Fibroblast of skin of left quadriceps (primary cell): ENCODE measurements around the gene ARL16.

Experiments used
- DNase-seq, 2 experiments: peaks; one replicate each; pipeline ENCODE4 v3.0.0-alpha.2; 2013; ENCODE audit warnings: low read depth in 2 of 2

Gene ARL16

DNA sequence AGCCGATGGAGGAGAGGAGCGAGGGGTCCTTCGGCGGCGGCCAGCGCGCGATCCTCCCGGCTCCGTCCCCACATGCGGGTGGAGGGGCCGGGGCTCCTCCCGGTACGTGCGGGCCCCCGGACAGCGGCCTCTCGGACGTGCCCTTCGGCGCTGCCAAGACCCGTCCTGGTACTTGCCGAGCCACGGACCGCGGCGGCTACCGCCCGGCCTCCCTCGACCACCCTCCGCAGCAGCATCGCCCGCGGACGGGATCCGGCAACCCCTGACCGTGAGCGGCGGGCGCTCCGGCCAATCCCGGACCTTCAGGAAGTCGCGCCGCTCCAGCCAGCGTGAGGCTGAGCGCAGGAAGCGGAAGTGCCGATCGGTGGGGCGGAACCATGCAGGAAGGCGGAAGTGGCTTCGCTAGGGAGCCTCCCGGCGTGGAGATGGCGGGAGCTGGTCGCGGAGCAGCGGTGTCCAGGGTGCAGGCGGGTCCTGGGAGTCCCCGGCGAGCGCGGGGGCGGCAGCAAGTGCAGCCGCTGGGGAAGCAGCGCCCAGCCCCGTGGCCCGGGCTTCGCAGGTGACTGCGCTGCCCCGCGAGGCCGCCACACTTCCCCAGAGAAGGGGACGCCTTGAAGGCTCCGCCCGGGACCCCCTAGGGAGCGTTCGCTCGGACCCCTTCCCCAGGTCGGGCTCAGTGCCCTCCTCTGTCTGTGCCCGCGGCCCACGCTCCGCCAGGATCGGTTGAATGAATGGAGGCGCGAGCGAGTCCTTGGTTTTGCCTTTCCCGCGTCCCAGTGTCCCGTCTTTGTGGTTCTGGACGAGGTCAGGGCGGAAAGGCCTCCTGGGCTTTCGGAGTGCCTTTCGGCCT, 17.0 kb downstream of the ARL16 start, which contains the start of the genes CCDC137 and OXLD1:
Gene CCDC137, plus strand, starts transcription at position 396 of the 850 bp plus-strand sequence. Its CDS starts 30 bp downstream, at position 426.
Gene OXLD1, minus strand, starts transcription at position 264 of the 850 bp plus-strand sequence. Its CDS starts 28 bp downstream, at position 236.
- DNase-seq: peak; percentile 91

DNA sequence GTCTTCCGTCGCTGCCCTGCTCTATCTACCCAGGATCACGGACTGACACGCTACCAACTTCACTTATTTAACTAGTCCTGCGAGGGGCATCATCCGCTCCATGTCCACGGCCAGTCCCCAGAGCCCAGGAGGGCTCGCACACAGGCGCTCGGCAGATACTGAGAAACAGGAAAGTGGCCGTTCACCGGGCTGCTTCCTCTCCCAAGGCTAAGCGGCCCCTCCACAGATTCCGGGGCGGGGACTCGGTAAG, 17.6 kb downstream of the ARL16 start:
- DNase-seq: no peak

DNA sequence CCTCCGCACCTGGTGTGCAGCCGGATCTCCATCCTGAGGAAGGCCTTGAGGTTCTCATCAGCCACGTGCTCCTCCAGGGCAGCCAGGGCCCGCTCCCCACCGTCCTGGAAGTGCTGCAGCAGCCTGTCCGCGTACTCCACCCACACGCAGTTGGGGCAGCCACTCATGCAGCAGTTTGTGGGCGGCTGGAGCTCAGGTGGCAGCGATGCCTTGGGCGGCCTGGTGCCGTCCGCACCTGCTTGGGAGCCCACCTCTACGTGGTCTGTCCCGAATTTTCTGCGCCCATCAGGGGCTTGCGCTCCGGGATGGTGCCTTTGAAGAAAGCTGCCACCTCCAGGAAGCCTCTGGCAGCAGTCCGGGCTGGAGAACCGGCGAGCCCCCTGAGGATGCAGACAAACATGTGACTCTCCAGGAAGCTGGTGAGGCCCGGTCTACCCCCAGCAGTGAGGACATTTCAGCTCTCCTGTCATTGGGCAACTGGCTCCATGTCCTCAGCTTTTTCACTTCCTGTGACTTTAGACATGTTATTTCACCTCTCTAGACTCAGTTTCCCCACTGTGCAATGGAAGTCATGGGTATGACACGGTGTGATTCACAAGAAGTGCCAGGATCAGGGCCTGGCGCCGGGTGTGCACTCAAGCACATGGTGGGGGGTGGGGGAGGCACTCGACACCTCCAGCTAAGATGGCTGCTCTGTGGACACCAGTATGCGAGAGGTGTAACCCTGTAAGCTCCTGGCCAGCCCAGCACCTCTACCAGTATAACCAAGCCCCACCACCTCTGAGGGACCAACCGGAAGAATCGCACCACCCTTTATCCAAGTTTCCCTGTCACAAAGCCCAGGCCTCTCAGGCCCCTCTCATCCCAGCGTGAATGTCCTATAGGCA, 18.1 kb downstream of the ARL16 start:
- no peak for DNase-seq

DNA sequence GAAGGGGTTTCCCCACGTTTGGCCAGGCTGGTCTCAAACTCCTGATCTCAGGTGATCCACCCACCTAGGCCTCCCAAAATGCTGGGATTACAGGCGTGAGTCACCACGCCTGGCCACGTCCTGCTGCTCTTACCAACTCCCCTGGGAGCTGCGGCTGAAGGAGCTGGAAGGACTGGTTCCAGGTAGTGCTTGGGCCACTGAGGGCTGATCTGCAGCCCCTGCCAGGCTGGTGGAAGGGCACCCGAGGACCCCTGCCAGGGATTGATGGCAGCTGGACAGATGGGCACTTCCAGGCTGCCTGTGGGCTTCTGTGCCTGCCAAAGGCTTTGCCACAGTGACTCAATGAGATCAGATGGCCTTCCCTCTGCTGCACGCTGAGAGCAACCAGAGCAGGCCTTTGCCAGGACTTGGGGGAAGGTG, 19.5 kb downstream of the ARL16 start:
- DNase-seq: no peak

DNA sequence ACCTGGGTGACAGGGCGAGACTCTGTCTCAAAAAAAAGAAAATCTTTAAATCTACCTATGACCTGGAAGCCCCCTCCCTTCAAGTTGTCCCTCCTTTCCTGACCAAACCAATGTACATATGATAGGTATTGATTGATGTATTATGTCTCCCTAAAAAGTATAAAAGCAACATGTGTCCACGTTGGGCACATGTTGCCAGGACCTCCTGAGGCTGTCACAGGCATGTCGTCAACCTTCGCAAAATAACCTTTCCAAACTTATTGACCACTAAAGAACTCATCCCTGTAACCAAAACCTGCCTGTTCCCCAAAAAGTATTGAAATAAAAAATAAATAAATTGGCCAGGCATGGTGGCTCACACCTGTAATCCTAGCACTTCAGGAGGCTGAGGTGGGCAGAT, 21.6 kb downstream of the ARL16 start:
- DNase-seq: no peak

DNA sequence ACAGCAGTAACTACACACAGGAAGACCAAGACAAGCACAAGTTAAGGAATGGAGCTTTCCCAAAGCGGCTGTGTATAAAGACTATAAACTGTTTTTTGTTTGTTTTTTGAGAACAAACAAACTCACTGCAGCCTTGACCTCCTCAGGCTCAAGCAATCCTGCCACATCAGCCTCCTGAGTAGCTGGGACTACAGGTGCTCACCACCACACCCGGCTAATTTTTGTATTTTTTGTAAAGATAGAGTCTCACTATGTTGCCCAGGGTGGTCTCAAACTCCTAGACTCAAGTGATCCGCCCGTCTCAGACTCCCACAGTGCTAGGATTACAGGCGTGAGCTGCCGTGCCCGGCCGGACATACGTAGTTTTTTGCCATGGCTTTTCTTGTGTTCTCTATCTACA, 23.2 kb downstream of the ARL16 start:
- DNase-seq: no peak

DNA sequence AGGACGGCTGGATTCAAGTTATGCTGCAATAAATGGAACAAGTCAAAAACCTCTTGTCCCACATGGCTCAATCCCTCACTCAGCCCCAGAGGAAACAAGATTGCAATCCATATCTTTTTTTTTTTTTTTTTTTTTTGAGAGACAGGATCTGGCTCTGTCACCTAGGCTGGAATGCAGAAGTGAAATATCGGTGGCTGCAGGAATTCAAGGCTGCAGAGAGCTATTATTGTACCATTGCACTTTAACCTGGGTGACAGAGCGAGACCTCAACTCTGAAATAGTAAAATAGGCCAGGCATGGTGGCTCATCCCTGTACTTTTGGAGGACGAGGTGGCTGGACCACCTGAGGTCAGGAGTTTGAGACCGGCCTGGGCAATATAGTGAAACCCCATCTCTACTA, 24.6 kb downstream of the ARL16 start:
- no peak for DNase-seq

DNA sequence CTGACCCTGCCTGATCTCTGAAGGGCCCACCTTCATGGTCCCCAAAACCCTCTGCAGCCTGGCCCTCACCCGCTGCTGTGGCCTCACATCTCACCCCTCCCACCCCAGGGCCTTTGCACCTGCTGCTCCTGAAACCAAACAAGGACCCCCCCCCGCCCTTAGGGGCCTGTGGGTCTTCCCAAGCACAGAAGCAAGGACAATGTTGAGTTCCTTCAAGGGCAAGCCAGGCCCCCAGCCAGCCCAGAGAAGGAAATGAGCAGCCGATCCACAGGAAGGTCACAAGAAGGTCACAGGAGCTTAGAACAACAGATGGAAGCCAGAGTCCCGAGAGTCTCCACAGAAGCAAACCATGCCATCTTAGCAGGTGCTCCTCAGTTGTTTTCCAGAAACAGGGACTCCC, 26.8 kb downstream of the ARL16 start:
- DNase-seq: no peak

DNA sequence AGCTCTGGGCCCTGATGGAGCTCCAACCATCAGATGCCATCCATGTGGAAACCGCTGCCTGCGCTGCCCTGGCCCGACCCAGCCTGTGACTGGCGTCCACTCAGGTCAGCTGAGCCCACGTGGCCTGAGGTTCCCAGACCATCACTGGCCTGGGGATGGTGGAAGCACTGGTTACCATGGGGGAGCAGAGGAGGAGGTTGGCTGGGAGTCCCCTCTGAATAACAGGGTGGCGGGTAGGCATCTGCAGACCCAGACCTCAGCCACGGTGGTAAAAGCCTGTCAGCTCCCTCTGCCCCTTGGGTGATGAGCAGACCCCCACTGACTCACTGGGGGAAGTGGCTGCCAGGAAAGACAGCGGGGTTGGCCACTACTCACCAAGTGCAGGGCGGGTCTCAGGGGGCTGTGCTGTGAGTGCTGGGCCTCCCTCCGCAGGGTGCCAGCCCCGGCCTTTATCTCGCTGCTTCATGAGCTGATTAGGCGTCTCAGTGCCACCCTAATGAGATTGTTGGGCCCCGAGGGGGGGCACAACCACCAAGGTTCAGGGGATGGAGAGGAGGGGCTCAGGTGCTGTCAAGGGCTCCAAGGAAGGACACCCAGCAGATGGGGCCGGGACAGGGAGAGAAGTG, 27.4 kb downstream of the ARL16 start, which contains the start of gene PDE6G:
Gene PDE6G, minus strand, starts transcription at position 425 of the 626 bp plus-strand sequence. CDS start 3,237 bp downstream, outside the sequence.
- DNase-seq: no peak

DNA sequence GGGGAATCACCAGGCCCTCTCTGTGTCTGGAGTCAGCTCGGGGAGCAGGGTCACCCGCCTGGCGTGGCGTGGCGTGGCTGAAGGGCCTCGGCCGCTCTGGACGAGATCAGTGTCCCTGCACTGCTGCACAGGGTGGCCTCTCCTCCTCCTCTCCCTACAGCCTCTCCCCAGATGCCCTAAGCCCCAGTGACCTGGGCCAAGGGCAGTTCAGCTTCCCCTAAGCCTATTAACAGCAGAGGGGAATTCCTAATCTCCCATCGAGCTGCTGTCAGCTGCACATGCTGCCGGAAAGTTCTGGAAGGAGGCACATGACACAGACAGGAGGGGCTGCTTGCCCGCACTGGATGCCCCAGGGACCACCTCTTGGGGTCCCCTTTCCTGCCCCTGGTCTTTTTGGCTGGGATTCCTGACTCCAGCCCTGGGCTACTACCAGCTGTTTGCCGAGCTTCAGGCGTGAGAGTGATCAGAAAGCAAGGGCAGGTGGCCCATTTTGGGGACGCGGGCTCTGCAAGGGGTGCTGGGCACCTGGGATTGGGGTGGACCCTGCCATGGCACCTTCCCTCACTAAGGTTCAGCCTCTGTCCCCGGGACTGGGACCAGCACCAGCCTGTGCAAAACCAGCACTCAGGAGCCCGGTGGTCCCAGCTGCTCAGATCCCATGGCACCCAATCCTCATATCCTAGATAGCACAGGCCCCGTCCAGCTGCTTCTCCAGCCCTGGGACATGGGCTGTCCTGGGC, 28.0 kb downstream of the ARL16 start:
- no peak for DNase-seq

DNA sequence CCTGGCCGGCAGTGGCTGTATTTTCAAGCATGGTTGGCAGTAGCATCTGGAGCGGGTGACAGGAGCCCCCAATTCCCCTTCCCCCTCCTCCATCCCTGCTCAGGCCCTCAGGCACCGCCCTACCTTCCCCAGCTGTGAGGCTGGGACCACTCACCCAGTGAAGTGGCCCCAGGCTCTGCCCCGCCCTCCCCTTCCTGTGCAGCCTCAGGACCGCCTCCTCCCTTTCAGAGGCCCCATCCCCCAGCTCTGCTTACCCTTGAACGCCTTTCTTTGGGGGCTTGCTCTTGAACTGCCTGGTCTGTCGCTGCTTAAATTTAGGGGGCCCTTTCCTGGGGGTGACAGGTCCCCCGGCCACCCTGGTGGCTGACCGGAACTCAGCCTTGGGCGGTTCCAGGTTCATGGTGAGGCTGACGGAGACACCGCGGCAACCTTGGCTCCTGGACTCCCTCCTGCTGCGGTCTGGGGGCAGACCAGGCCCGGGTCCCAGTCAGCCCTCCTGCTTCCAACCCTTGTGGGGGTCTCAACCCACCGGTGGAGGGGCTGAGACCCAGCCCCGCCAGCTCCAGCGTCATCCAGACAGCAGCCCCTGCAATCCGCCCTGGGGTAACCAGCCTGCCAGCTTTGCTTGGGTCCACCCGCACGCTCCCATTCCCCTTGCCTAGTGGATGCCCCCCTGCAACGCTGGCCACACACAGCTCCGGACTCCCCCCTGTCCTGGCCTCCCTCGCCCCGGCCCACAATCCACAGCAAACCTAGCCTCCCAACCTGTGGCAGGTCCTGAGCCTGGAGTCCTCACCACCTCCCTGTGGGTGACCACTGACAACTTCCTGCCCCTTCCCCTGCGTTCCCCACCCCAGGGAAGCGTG, 30.5 kb downstream of the ARL16 start:
- DNase-seq: no peak

DNA sequence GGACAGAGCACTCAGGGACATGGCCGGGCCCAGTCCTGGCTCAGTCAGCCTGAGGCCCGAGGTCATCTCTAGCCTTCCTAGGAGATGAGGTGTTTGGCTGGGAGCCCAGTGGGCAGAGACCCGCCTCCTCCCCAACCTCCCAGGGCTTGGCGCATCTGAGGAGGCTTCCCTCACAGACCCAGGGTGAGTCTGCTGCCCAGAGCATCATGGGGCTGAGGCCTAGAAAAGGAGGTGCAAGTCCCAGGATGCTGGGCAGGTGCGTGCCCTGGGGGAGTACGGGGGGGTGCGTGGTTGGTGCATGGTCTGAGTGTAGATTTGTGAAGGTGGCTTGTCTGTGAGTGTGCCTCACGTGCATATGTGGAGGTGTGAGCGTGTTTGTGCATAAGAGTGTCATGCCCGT, 31.9 kb downstream of the ARL16 start:
- DNase-seq: peak in 1 of 2 experiments; percentile 20

DNA sequence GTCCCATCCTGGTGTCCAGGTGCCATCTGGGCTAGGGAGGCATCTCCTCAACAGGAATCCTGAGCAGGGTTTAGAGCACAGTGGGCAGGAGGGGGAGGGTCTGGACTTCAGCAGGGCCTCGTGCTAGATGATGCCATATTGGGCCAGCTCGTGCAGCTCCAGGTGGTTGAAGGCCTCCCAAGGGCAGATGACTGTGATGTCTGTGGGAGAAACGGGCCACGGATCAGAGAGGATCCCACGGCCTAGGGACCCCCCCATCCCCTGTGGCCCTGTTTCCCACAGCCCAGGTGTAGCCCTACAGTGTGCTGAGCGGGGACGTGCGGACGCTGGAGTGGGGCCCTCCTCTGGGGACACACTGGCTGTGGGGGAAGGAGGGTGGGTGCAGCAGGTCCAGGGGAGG, 32.6 kb downstream of the ARL16 start:
- no peak for DNase-seq

DNA sequence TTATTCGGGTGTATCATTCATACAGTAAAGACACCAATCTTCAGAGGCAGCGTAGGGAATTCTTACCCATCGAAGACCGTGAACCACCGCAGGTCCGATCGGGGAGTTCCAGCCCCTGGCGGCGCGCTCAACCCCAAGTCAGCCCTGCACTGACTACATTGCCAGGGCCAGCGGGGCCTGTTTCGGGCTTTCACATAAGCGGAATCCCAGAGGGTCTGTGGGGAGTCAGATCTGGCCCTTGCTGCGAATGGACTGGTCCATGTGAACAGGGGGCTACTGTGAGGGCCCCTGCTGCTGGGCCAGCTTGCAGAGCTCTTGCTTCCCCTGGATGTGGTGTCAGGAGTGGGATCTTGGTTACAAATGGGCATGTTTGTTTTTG, 34.9 kb downstream of the ARL16 start:
- no peak for DNase-seq

DNA sequence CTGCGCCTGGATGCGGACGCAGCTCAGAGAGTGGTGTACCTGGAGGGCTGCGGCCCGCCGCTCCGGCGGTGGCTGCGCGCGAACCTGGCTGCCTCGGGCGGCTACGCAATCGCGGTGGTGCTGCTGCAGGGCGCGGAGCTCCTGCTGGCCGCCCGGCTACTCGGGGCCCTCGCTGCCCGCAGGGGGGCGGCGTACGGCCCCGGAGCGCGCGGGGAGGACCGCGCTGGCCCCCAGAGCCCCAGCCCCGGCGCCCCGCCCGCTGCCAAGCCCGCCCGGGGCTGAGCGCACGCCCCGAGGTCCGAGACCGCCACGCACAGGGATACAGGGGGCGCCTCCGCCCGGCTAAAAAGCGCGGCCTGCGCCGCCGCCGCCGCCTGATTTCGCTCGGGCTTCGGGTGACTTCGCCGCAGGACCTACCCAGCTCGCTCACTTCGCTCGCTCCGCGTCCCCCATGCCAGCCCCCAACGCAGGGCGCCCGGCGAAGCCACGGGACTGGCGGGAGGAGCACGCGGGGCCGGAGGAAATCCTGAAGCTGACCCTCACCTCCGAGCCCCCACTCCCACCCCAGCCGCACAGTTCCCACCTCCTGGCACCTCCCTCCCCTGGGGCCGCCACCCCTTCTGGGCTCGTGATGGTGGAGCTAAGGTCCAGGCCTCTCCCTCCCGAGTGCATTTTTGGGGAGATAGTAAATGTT, 35.4 kb downstream of the ARL16 start:
- DNase-seq: no peak

DNA sequence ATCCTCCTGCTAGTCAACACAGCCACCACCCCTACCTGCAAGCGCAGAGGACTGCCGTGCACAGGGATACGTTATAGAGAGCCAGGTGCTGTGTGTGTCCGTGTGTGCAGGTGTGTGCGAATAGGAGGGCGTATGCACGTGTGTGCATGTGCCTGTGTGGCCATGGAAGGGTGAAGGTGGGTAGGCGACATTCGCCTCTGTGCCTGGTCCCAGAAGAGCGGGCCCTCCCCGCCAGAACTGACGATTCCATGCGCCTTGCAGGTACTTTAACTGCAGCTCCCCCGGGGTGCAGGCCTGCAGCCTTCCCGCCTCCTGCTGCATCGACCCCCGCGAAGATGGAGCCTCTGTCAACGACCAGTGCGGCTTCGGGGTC, 36.0 kb downstream of the ARL16 start:
- no peak for DNase-seq

DNA sequence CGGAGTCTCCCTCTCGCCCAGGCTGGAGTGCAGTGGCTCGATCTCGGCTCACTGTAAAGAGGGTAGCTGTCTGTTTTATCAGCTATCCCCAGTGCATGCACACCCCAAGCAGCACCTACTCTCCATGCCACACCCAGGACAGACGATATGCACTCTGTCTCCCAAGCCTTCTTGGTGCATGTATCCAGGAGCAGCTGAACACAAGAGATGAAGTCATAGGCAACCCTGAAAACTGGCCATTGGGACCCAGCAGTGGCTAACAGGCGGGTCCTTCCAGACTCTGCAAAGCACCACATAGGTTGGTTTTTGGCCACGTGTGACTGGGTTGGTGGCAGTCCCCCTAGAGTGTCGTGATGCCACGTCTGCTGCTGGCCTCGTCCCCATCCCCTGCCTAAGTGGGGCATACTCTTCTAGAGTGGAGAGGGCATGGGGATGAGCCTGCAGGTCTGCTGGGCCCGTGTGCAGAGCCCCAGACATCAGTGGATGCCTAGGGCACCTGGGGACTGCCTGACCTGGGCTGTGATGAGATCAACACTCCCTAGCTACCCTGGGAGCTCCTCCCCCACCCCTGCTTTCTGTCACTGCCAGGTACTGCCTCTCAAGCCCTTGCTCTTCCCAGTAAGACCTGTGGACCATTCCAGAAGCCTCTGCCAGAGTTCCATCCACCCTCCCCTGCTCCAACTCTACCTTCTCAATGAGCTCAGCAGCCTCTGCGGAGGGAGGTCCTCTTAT, 36.6 kb downstream of the ARL16 start:
- no peak for DNase-seq

DNA sequence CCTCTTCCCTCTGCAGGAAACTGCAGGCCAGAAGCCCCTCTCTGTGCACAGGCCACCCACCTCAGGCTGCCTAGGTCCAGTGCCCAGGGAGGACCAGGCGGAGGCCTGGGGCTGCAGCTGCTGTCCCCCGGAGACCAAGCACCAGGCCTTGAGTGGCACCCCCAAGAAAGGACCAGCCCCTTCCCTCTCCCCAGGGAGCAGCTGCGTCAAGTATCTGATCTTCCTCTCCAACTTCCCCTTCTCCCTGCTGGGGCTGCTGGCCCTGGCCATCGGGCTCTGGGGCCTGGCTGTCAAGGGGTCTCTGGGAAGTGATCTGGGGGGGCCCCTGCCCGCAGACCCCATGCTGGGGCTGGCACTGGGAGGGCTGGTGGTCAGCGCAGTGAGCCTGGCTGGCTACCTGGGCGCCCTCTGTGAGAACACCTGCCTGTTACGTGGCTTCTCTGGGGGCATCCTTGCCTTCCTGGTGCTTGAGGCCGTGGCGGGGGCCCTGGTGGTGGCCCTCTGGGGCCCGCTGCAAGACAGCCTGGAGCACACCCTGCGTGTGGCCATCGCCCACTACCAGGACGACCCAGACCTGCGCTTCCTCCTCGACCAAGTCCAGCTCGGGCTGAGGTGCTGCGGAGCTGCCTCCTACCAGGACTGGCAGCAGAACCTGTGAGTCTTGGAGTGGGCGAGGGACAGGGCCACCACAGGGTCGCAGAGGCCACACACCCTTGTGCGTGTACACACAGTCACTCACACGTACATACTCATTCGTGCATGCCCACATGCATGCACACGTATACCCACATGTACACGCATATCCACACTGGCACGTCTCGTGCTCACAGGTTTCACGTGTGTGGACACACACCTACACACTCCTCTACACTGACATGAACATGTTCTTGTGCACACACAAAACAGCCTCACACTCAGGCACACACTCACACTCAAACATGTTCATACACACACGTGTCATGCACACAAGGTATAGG, 38.3 kb downstream of the ARL16 start:
- no peak for DNase-seq
